GM21515 (cell line): ENCODE results near the gene ICA1.

ENCODE experiments used
- ATAC-seq: cut with Tn5 transposase; IDR thresholded peaks from one replicate; pipeline ENCODE4 v1.9.1; 2021; ENCODE audit not compliant: unreplicated experiment

Gene ICA1

DNA sequence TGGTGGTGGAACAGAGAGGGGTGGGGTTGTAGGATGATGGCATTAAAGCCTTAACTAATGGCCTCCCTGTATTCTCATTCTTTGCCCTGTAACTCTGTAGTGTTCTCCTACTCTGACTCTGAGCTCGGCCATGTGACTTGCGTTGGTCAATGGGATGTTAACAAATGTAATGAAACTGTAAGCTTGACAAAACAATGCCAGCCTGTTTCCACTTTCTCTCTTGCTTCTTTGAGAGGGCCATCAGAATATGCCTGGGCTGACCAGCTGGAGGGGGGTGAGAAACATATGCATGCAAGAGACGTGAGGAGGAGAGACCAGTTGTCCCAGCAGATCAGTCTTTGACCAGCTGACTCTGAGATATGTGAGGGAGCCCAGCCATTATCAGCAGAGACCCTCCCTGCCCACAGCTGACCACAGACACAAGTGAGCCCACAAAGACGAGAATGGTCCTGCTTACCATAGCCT lies 100.6 kb downstream of the ICA1 start:
- no peak for ATAC-seq

DNA sequence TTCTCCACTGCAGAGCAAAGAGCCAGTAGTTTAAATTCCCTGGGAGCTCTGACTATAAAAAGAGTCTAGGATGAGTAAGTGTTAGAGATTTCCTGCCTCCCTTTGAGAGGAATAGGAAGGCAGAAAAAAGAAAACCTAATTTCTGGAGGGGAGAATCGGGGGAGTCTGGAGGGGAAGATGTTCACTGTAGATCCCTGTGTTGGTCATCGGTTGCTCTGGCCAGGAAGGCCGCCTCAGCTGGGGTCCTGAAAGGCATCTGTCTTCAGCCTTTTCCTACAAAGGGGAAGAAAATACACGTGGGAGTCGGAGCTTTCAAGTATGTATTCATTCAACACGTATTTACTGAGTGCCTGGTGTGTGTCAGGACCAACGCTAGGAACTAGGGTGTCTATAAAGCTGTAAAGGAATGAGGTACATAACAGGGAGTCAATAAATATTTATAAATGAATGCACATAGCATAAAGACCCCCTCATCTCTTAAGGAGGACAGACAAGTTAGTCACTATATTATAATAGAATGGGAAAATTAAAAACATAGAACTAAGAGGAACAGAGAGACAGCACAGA lies 101.1 kb downstream of the ICA1 start:
- no peak for ATAC-seq

DNA sequence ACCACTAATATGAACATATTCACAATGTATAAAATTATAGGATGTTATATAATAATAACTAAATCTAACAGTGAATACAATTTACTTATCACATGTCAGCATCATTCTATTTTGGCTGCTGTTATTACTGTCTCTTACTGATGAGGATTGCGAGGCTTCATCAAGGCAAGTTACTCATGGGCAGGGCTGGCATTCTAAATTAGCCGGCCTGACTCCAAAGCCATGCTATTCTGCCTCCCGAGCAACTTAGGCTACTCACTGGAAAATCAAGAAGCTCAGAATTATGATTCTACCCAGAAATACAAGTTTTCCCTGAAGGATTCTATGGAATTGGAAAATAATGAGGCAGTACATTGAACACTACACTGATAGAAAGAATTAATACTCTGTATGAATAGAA lies 101.7 kb downstream of the ICA1 start:
- no peak for ATAC-seq

DNA sequence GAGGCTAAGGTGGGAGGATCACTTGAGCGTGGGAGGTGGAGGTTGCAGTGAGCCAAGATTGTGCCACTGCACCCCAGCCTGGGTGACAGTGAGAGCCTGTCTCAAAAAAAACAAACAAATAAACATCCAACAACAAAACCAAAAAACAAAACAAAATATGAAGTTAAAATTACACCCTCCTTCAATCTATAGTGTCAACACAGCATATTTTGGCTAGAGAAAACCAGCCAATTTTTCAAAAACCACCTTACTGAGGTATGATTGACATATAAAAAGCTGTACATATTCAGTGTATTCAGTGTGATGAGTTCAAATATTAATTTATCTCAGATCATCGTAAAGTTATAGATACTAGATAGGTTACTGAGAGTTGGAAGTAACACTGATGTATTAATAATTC lies 102.4 kb downstream of the ICA1 start:
- ATAC-seq, result no peak

DNA sequence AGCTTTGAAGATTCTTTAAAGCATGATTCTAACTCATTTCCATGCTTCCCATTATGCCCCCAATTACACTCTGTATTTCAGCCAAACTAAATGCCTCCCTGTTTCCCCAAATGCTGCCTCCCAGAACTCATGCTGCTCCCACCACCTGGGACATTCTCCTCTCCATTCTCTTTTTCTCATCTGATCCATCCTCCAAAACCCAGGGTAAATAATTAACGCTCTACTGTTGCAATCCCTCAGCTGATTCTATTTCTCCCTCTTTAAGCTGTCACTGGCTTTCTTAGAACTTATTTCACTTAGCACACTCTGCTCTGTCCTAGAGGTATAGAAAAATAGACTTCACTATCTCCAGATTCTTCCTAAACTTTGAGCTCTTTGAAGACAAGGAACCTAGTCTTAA lies 104.7 kb downstream of the ICA1 start:
- no peak for ATAC-seq

DNA sequence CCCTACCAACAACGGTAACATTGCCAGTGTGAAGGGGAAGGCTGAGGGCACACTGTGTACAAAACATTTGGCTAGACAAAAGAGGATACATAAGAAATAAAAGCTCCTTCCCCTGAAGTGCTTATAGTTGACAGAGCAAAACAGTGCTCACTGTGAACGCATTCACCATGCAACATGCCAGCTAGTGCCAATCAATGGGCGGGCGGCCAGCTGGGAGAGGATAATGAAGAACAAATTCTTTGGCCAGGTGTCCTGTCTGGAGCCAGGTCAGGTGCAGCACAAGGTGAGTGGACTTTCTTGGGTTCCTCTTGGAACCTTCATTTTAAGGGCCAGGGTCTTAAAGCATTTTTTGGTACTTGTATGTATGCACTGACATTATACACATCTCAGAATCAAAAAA lies 106.1 kb downstream of the ICA1 start:
- ATAC-seq, result no peak

DNA sequence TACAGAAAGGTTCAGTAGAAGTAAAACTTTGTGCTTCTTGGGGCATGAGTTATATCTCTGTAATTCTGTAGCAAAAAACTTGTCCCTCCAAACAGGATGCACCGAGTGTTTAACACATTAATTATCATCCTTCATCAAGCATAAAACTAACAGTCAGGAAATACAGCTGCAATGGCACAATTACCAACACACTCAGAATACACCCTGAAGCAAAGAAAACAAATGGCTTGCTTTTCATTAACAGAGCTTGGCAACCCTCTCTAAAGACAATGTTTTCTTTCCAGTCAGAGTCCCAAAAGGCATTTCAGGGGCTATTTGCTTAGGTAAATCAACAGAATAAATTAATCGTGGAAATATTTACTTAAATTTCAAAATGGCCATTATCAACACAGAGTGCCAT lies 107.7 kb downstream of the ICA1 start:
- no peak for ATAC-seq

DNA sequence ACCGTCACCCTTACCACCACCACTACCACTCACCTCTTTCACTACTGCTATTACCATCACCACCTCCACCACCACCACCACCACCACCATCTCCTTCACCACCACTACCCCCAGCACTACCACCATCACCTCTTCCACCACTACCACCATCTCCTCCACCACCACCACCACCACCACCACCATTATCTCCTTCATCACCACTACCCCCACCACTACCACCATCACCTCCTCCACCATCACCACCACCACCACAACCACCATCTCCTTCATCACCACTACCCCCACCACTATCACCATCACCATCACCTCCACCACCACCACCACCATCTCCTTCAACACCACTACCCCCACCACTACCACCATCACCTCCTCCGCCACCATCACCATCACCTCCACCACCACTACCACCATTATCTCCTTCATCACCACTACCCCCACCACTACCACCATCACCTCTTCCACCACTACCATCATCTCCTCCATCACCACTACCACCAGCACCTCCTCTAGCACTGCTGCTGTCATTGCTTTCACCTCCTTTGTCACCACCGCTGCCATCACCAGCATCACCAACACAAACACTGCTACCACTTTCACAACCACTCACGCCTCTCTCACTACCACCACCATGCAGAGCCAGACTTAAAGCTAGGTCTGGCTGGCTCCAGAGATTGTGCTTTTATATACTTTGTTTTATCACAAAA lies 109.3 kb downstream of the ICA1 start:
- ATAC-seq, result no peak

DNA sequence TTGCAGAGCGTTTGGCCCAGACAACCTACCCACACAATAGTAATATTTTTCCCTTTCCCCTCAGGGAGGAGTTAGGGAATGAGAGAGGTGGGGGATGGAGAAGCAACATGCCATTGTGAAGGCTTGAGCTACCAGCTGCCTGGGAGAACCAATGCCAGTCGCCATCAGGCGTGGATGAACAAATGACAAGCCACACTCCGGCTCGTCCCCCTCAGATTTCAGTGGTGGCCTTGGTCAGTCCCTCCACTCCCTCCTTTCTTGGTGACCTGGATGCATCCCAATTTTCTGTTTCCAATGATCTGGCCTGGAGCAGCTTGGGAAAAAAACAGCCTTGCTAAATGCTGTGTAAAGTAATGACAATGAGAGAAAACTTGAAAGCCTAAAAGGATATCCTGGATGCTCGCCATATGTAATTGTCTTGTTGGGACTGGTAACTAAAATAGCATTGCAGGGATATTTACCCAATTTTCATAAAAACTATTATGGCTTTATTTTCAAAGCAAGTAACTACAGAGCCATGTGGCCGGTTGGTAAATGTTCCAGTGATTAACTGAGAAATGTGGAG lies 110.7 kb downstream of the ICA1 start:
- no peak for ATAC-seq

DNA sequence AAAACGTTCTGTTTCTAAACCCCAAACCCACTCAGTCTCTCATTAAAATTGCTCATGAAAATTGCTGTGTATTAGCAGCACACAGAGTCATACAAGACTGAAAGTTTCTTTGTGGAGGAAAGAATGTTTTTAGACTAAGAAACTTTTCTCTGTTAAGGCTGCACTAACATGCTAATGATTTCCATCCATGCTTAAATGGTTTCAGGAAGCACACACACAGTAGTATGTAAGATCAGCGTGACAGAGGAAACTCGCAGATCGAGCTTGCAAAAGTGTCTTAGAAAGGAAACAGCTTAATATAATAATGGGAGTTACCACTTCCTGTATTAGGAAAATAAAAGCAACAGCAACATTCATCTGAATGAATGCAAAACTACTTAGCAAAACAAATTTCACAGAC lies 112.7 kb downstream of the ICA1 start:
- peak; percentile 57 for ATAC-seq

DNA sequence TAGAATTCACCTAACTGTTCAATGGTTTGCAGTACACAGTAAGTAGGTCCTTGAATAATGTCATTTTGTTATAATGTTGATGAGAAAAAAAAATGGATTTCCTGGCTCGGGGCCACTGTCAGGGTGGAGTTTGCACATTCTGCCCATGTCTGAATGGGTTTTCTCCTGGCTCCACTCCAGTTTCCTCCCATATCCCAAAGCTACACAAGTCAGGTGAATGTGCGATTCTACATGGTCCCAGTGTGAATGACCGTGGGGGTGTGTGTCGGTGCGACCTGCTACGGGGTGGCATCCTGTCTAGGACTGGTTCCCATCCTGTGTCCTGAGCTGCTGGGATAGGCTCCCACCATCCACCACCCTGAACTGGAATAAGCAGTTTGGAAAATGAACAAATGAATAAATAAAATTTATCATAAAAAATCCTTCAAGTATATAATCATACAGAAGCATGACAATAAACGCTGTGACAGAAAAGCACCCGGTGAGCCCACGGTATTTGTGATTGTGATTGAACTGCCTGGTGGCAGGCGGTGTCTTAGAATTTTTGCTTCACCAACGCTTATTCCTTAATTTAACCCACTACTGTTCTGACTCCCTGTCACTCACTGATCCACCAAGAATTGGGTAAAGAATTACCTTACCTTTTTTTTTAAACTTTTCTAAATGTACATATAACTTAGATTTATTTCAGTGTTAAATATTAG lies 114.1 kb downstream of the ICA1 start:
- ATAC-seq, result no peak

DNA sequence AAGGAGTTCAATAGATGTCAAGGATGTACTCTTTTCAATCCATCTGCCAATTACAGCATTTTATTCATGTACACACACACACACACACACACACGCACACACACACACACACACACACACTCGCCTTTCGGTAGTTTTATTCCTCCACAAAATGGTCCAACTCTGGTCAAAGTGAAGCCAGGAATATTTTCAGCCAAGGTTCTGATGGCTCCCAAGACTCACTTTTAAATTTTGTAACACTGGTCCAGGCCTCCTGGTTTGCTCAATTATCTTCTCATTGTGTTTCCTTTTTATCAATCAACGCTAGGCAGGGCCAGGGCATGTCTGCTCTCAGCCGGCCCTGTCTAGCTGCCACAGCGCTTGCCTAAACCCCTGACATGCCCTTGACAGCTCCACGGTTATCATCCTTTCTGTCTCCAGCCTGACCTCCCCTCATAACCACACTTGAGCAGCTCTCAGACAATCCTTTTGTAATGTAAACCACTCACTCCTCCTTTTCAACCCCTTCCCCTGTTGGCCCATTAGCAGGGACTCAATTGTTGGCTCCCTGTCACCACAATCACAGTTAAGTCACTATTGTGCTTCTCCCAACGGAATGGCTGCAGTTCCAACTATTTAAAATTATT lies 115.1 kb downstream of the ICA1 start:
- ATAC-seq, result no peak

DNA sequence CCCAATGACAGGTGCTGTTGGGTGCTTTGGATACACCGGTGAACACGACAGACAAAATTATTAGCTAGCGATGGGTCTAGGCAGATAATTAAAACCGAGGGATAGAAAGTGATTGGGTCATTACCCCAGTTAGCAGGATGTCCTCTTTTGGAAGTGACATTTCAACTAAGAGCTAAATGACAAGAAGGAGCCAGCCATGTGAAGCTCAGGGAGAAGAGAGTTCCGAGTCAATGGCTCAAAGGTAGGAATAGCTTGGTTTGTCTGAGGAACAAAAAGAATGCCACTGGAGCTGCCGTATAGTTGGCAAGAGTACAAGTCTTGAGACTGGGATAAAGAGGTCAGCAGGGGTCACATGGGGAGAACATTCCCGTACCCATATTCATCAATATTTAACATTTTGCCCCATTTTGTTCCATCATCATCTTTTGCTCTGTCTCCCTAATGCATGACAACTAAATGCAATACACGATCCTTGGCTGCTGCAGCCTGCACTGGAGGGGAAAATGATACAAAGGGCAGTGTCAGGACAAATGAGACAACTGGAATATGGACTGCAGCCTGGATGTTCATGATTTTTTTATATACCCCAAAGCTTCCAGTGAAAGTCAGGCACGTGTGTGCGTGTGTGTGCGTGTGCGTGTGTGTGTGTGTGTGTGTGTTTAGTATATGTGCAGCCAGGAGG lies 115.7 kb downstream of the ICA1 start:
- ATAC-seq, result no peak

DNA sequence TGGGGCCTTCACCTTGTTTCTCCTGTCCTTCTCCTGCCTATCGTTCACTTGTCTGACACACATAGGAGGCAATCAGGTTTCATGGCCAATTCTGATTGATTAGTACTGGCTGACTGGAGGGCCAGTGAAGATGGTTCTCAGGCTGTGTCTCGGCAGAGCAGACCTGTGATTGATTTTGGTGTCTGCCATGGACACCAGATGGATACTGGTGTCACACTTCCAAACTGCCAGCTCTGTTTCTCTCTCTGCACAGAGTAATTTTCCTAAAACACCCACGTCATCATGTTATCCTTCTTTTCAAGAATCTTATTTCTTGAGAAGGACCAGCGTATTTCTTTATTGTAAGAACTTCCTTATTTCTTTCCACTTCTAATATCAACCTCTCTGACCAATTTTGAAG lies 117.1 kb downstream of the ICA1 start:
- ATAC-seq, result no peak

DNA sequence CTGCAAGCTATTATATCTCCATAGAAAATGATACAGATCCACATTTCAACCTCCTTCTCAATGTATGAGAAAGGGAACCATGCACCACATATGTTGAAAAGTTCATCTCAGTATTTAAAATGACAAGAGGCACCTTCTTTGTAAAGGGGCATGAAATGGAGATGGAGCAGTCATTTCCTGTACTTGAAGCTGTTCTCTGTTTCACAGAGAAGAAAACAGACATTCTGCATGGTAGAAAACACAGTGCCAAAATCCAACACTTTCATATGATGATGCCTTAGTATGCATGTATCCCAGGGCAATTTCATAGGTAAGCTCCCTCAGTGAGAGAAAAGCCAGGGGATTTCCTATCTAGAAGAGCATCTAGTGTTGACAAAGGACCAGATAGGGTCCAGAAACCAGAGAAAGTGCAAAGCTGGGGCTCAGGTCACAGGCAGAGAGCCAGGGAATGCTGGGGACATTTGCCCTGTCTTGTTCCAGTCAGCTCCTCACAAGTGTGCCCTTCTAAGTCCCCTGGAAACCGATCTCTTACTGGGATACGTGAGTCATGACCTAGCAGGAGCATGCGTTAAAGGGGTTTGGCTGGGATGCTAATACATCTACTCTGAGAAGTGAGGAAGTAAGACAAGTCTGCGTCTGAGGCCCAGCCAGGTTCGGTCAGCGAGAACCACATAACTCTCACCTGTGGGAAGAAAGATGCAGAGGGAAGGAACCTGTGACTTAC lies 118.7 kb downstream of the ICA1 start:
- peak; percentile 56 for ATAC-seq

DNA sequence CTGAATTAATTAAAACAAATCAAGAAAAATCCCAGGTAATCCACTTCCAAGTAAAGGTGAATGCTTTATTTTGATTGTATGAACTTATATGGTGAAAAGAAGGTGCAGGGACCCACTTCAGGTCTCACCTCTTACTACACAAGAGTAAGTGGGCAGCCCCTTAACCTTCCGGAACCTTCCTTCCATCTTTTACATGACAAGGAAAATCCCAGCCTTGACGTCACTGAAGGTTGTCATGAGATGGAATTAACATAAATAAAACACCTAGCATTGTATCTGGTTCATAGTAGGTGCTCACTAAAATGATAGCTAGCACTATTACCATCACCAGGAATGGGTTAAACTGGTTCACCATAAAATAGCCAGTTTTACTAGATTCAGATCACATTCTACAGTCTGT lies 119.5 kb downstream of the ICA1 start:
- ATAC-seq, result no peak

DNA sequence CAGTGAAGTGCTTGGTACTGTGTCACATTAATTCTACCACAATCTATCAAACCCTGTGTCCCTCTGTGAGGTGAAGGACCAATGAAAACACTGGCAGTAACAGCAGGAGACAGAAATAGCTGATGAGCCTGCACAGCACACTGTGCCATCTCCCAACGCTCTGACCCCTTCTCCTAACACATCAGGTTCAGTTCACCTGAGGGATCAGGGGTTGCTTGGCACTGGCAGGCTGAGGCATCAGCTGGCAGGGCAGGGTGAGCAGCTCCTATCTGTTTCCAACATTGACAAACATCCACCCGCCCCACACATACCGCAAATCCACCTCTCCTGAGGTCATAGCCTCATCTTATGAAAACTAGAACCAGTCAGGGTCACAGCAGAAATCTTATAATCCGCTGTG lies 120.9 kb downstream of the ICA1 start:
- ATAC-seq, result no peak

DNA sequence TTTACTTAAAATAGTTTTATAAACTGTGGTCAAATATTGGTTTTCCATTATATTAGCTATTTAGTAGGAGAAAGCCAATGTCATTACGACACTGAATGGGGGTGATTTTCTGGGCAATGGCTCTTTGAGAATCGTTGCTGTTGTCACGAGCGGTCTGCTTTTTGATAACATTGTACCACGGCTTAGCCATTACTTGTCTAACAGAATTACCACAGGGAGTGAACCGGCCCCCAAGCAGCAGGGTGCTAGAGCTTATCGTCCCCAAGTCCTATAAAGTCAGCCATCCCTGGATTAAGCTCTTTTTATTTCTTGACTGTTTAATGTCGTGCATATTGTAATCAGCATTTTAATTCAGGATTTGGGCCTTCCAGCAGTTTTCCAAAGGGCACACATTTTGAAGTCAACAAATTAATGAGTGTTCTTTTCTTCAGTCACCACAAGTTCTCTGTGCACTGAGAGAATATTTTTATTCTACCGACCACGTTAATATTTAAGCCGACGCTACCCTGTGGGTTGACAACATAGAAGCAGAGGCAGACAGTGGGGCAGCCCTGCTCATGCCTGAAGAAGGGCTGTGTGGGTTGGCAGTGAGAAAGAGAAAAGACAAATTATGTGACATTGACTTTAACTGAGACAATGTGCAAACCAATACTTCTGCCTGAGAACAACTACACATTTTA lies 125.8 kb downstream of the ICA1 start:
- no peak for ATAC-seq

DNA sequence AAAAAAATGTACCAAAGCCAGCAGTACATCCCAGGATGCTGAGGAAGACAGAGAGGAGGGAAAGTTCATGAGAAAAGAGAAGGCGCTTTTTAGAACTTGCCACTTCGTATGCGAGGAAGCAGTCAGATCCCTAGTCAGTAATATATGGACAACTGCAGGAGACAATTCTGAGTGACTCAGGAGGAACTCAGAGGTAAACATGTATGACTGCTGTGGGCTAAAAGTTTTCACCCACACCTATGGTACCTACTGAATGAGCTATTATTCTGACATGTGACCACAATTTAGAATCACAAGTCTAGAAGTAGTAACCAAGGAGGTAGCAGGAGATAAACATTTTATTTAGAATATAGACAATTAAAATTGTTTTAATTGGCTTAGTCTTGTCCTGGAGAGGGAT lies 126.5 kb downstream of the ICA1 start:
- no peak for ATAC-seq
